ENCODE measurements around the gene TTLL11. TPM values are rescaled to one million over a fixed set of nuclear protein-coding genes. Genes with fewer than 3 reads are reported as not detected.

The TTLL11 gene
- total RNA-seq, 1 experiment from 2014 or later, result 1.5 TPM

- Histone ChIP-seq H2BK15ac (ENCODE audit: low read depth, low read length) (no peak overlapping the region), H4K20me1 (ENCODE audit: control insufficient read depth, insufficient read depth, insufficient read length) (no peaks in the 10 kb centered on the region)
These were observed 148.4 kb downstream of the TTLL11 start for GRCh38 chr9:121944711-121945191.

More at GRCh38 chr9:121944711-121945191, 148.4 kb downstream of the TTLL11 start:
- Histone ChIP-seq H3K27ac (ENCODE audit: insufficient read length, low read depth, low read length) (no peak overlapping the region), H2AFZ (ENCODE audit: low read length) (no peak overlapping the region), H3T11ph (ENCODE audit: low read length) (no peak overlapping the region), H3K4me2 (ENCODE audit: insufficient read depth, insufficient read length, low read length) (no peak overlapping the region), H2AK5ac (ENCODE audit: insufficient read length, low read length) (no peak overlapping the region), H3K23ac (ENCODE audit: insufficient read length, low read depth, low read length) (no peak overlapping the region), H3K23me2 (ENCODE audit: insufficient read length, low read depth, low read length, poor library complexity, severe bottlenecking) (no peaks in the 10 kb centered on the region), H2BK120ac (ENCODE audit: low read depth, low read length, poor library complexity, severe bottlenecking) (no peak overlapping the region), H3K27me3 (ENCODE audit: insufficient read depth, low read length) (no peaks in the 10 kb centered on the region), H2BK20ac (ENCODE audit: low read depth, low read length, poor library complexity, severe bottlenecking) (no peak overlapping the region), H2BK5ac (ENCODE audit: insufficient read length, low read length) (no peak overlapping the region), H3K18ac (ENCODE audit: insufficient read length, low read depth, low read length) (no peak overlapping the region), H3K4me1 (ENCODE audit: insufficient read depth, low read length) (peaks cover 2% of the 10 kb centered on the region; the same call in 1 of the 2 replicates), H4K91ac (ENCODE audit: insufficient read length, low read depth, low read length) (no peak overlapping the region), H3K4ac (ENCODE audit: low read depth, low read length) (no peak overlapping the region), H3K79me2 (ENCODE audit: insufficient read depth, low read length) (no peaks in the 10 kb centered on the region), H4K8ac (replicated peaks; ENCODE audit: insufficient read length, low read depth, low read length) (no peak overlapping the region), H2BK12ac (ENCODE audit: insufficient read length, low read depth, low read length) (no peak overlapping the region), H3K56ac (ENCODE audit: insufficient read length, low read depth, low read length) (no peak overlapping the region), H3K9ac (ENCODE audit: extremely low read depth, insufficient read length, low read length) (no peak overlapping the region), H4K5ac (ENCODE audit: insufficient read length, low read depth, low read length) (no peak overlapping the region), H3K9me3 (ENCODE audit: control insufficient read depth, low read depth, low read length) (no peaks in the 10 kb centered on the region), H3K79me1 (ENCODE audit: insufficient read depth, low read depth, low read length, poor library complexity, severe bottlenecking) (no peaks in the 10 kb centered on the region), H3K14ac (ENCODE audit: insufficient read depth, low read length) (no peak overlapping the region)
- no CpG with 5 or more reads among the region's 5 CpGs for WGBS (ENCODE audit: extremely low coverage, insufficient read length, low lambda C conversion rate)
- Mint-ChIP-seq H3K9me3 (no peaks in the 10 kb centered on the region), H3K27ac (no peak overlapping the region), H3K4me3 (no peak overlapping the region), H3K4me1 (peaks cover 16 to 20% of the 10 kb centered on the region in 2 experiments), H3K27me3 (ENCODE audit: low read depth) (peaks cover 2% of the 10 kb centered on the region; the same call in 1 of the 2 replicates), H3K36me3 (ENCODE audit: insufficient read depth in 1 of 3, low read depth in 3 of 3) (no peaks in the 10 kb centered on the region)
- DNase-seq, result no peak
- no peak for TF ChIP-seq CTCF (conservative IDR thresholded peaks at IDR 0.05)

Data from H9 (cell line).